Left cardiac atrium (tissue), 4 donors: Measurements from ENCODE around the gene GPLD1. TPM values are rescaled to one million over a fixed set of nuclear protein-coding genes. Genes with fewer than 3 reads are reported as not detected.
"Not testable (repeated sequence)": the region's sequence is repeated elsewhere in the genome, so short reads cannot be mapped to it uniquely, and the experiment has no call there.

Experiments
- ATAC-seq, 2 donors: fragments of 200-7000 bp; cut with Tn5 transposase; one replicate each; pipeline ENCODE4 v1.9.1; 2020; ENCODE audit warnings: mild to moderate bottlenecking in 2 of 2, moderate library complexity in 2 of 2
- DNase-seq: peaks from one replicate; pipeline ENCODE4 v3.0.0-alpha.2; 2020
- intact Hi-C, 2 donors: fragments of 100-400 bp; cut with DNase I; formaldehyde crosslinking; loops; one replicate each; pipeline versions ENCODE4 v1.14.1 to v1.15.1; 2022 to 2023
- total RNA-seq, 2 donors: library from RNA; stranded (reverse); fragmentation: NEBNext Ultra II Directional; extraction: Animal tissue kit (Norgen Biotek cat#: 25700); gene quantifications; one replicate each; pipeline ENCODE4 v1.2.1, GENCODE V29; 2021
- donor health status: DM: no; HTN: yes; CAD: no.
- donor health status: DM: no; HTN: yes; CAD: no; lungs with severe emphysema.
- donor health status: DM: yes; HTN: yes; CAD: no.
- donor health status: Dilated cardiomyopathy.

GPLD1 gene
- total RNA-seq, 2 donors from 2014 or later: 1.2 to 1.9 TPM

GRCh38 chr6:24432611-24433010 is 56.8 kb downstream of the GPLD1 start:
- intact Hi-C loops: no loop called here
- DNase-seq (no peak), ATAC-seq (no peak)

GRCh38 chr6:24431045-24431451 is 58.3 kb downstream of the GPLD1 start:
- ATAC-seq (peak; percentile 53 to 67), DNase-seq (no peak)
- intact Hi-C loops: no loop called here

GRCh38 chr6:24430086-24430485 is 59.3 kb downstream of the GPLD1 start:
- intact Hi-C loops: no loop called here
- no peak for ATAC-seq
- no peak for DNase-seq

- DNase-seq (no peak), ATAC-seq (no peak)
- intact Hi-C loops: loop anchor here (10.0 kb wide), 1 partner anchor 276 kb away; no protein-coding TSS in a partner anchor
Observed at GRCh38 chr6:24429146-24429545, 60.2 kb downstream of the GPLD1 start.

GRCh38 chr6:24428615-24429014 is 60.8 kb downstream of the GPLD1 start:
- intact Hi-C loops: loop anchor here (10.0 kb wide), 1 partner anchor 276 kb away; no protein-coding TSS in a partner anchor

GRCh38 chr6:24426729-24427446 is 62.5 kb downstream of the GPLD1 start:
- ATAC-seq: peak in 1 of 2 donors; percentile 38
- intact Hi-C loops: loop anchor here (10.0 kb wide), 1 partner anchor 278 kb away; no protein-coding TSS in a partner anchor

More at GRCh38 chr6:24428615-24429014, 60.8 kb downstream of the GPLD1 start:
- no peak for ATAC-seq
- no peak for DNase-seq

GRCh38 chr6:24425091-24425490 is 64.3 kb downstream of the GPLD1 start:
- intact Hi-C loops: loop anchor here (10.0 kb wide), 1 partner anchor 280 kb away; no protein-coding TSS in a partner anchor
- ATAC-seq (no peak), DNase-seq (no peak)

More at GRCh38 chr6:24426729-24427446, 62.5 kb downstream of the GPLD1 start:
- DNase-seq: no peak

GRCh38 chr6:24419526-24419925 is 69.9 kb downstream of the GPLD1 start:
- intact Hi-C loops: no loop called here
- no peak for ATAC-seq
- DNase-seq: no peak

GRCh38 chr6:24415753-24416152 is 73.6 kb downstream of the GPLD1 start:
- no peak for ATAC-seq
- intact Hi-C loops: no loop called here
- no peak for DNase-seq

- ATAC-seq, DNase-seq, intact Hi-C loops: not testable (repeated sequence)
Observed at GRCh38 chr6:24414531-24414930, 74.8 kb downstream of the GPLD1 start.

GRCh38 chr6:24412294-24412693 is 77.1 kb downstream of the GPLD1 start:
- DNase-seq (no peak), ATAC-seq (no peak)
- intact Hi-C loops: no loop called here

- ATAC-seq (no peak), DNase-seq (no peak)
- intact Hi-C loops: no loop called here
Observed at GRCh38 chr6:24410622-24411021, 78.8 kb downstream of the GPLD1 start.

GRCh38 chr6:24408719-24409410 is 80.5 kb downstream of the GPLD1 start:
- ATAC-seq (no peak), DNase-seq (no peak)
- intact Hi-C loops: no loop called here

- intact Hi-C loops: no loop called here
- no peak for ATAC-seq
- DNase-seq: no peak
Observed at GRCh38 chr6:24405262-24405661, 84.1 kb downstream of the GPLD1 start.

- DNase-seq (no peak), ATAC-seq (no peak)
- intact Hi-C loops: no loop called here
Observed at GRCh38 chr6:24403501-24403824, 85.9 kb downstream of the GPLD1 start.

GRCh38 chr6:24402697-24403500 is 86.5 kb downstream of the GPLD1 start, which contains the start of gene MRS2:
Gene MRS2, plus strand, starts transcription at chr6:24402936. Its CDS starts 111 bp downstream, at chr6:24403047.
- peak; percentile 99 to 100 for ATAC-seq
- intact Hi-C loops: no loop called here
- DNase-seq: peak; percentile 89

GRCh38 chr6:24401458-24401857 is 87.9 kb downstream of the GPLD1 start:
- ATAC-seq (no peak), DNase-seq (no peak)
- intact Hi-C loops: no loop called here

- intact Hi-C loops, ATAC-seq, DNase-seq: not testable (repeated sequence)
Observed at GRCh38 chr6:24400045-24401039, 89.0 kb downstream of the GPLD1 start.
